Vagina (tissue), 2 donors: ENCODE measurements around the gene TIAM2. TPM values are rescaled to one million over a fixed set of nuclear protein-coding genes. Genes with fewer than 3 reads are reported as not detected.
A peak's percentile ranks its signal among the peaks of the same experiment; 100 is the strongest.

Experiments used
- DNase-seq, 2 donors: peaks; one replicate each; pipeline ENCODE4 v3.0.0-alpha.2; 2017; ENCODE audit errors: extremely low spot score in 2 of 2
- H3K27ac ChIP-seq: fragments of 200-600 bp; sonication (generic); one replicate; pipeline ENCODE4 v1.5.1; 2019
- H3K27me3 ChIP-seq: fragments of 200-600 bp; sonication (generic); one replicate; pipeline ENCODE4 v1.5.1; 2019
- H3K36me3 ChIP-seq, 2 donors: fragments of 200-600 bp; sonication (generic); one replicate each; pipeline ENCODE4 v1.5.1; 2017 to 2019
- H3K4me1 ChIP-seq: fragments of 200-600 bp; sonication (generic); one replicate; pipeline ENCODE4 v1.5.1; 2019
- H3K4me3 ChIP-seq, 2 donors: fragments of 200-600 bp; sonication (generic); 1 replicate in 1 of 2; 2 replicates in 1 of 2; pipeline ENCODE4 v1.5.1; 2016 to 2019
- H3K9me3 ChIP-seq: fragments of 200-600 bp; sonication (generic); one replicate; pipeline ENCODE4 v1.5.1; 2019
- CTCF ChIP-seq, 3 experiments: fragments of 450-650 bp in 2 of 3; fragments of 200-600 bp in 1 of 3; sonication (generic) in 1 of 3; IDR thresholded peaks; one replicate each; pipeline ENCODE4 v1.5.1; 2017 to 2019; ENCODE audit warnings: antibody characterized with exemption in 3 of 3, mild to moderate bottlenecking in 2 of 3, moderate library complexity in 2 of 3
- POLR2A ChIP-seq, 2 donors: fragments of 450-650 bp; IDR thresholded peaks; one replicate each; pipeline ENCODE4 v1.6.1; 2017; ENCODE audit warnings: antibody characterized with exemption in 2 of 2, mild to moderate bottlenecking in 2 of 2, moderate library complexity in 2 of 2
- POLR2AphosphoS5 ChIP-seq, 2 donors: sonication (generic); formaldehyde crosslinking; IDR thresholded peaks; one replicate each; pipeline ENCODE4 v1.9.0; 2017; ENCODE audit warnings: antibody characterized with exemption in 2 of 2, mild to moderate bottlenecking in 2 of 2, low read depth in 1 of 2; ENCODE audit not compliant: insufficient read depth in 1 of 2
- intact Hi-C: fragments of 100-400 bp; cut with DNase I; formaldehyde crosslinking; loops from one replicate; pipeline ENCODE4 v1.15.1; 2023
- total RNA-seq: library from RNA; depleted of rRNA; stranded (reverse); fragments of >200 nt; gene quantifications from one replicate; pipeline ENCODE4 v1.2.3, GENCODE V29; 2016

The TIAM2 gene
- total RNA-seq, 1 donor from 2014 or later = 11.5 TPM

- Histone ChIP-seq H3K36me3 (no peaks in the 10 kb centered on the region), H3K4me3 (no peak overlapping the region), H3K27me3 (no peaks in the 10 kb centered on the region), H3K9me3 (no peaks in the 10 kb centered on the region), H3K27ac (peak overlapping the region; percentile 64), H3K4me1 (peaks cover 20% of the 10 kb centered on the region)
- intact Hi-C loops = no loop called here
- DNase-seq = no peak
- TF ChIP-seq POLR2A (IDR thresholded peaks at IDR 0.05) (no peak), POLR2AphosphoS5 (IDR thresholded peaks at IDR 0.05; ENCODE audit: insufficient read depth in 1 of 2, low read depth in 1 of 2) (peak in 1 of 2 donors; percentile 35)
These were observed 82.2 kb downstream of the TIAM2 start for GRCh38 chr6:155077331-155077730.

- Histone ChIP-seq H3K4me1 (peaks cover 20% of the 10 kb centered on the region), H3K36me3 (no peaks in the 10 kb centered on the region), H3K9me3 (no peaks in the 10 kb centered on the region), H3K27ac (peak overlapping the region; percentile 64), H3K27me3 (no peaks in the 10 kb centered on the region), H3K4me3 (no peak overlapping the region)
- intact Hi-C loops = no loop called here
- no peak for DNase-seq
- TF ChIP-seq POLR2AphosphoS5 (IDR thresholded peaks at IDR 0.05; ENCODE audit: insufficient read depth in 1 of 2, low read depth in 1 of 2) = no peak
- no peak for TF ChIP-seq CTCF (IDR thresholded peaks at IDR 0.05)
- TF ChIP-seq POLR2A (IDR thresholded peaks at IDR 0.05) = no peak
These were observed 82.7 kb downstream of the TIAM2 start for GRCh38 chr6:155077784-155078183.

- no peak overlapping the region for H3K4me3 ChIP-seq
- no peaks in the 10 kb centered on the region for H3K36me3 ChIP-seq
- peaks cover 20% of the 10 kb centered on the region for H3K4me1 ChIP-seq
- peak in 1 of 2 donors; percentile 90 for DNase-seq
- H3K27ac ChIP-seq = peak overlapping the region; percentile 64
- intact Hi-C loops = no loop called here
- H3K9me3 ChIP-seq = no peaks in the 10 kb centered on the region
- H3K27me3 ChIP-seq = no peaks in the 10 kb centered on the region
- TF ChIP-seq POLR2A (IDR thresholded peaks at IDR 0.05) = no peak
- TF ChIP-seq CTCF (IDR thresholded peaks at IDR 0.05) = no peak
- no peak for TF ChIP-seq POLR2AphosphoS5 (IDR thresholded peaks at IDR 0.05; ENCODE audit: insufficient read depth in 1 of 2, low read depth in 1 of 2)
These were observed 83.2 kb downstream of the TIAM2 start for GRCh38 chr6:155078331-155078745.

GRCh38 chr6:155079985-155080452 is 84.9 kb downstream of the TIAM2 start:
- no peaks in the 10 kb centered on the region for H3K36me3 ChIP-seq
- DNase-seq = no peak
- H3K27me3 ChIP-seq = no peaks in the 10 kb centered on the region
- H3K27ac ChIP-seq = no peak overlapping the region
- no peaks in the 10 kb centered on the region for H3K9me3 ChIP-seq
- peaks cover 20% of the 10 kb centered on the region for H3K4me1 ChIP-seq
- H3K4me3 ChIP-seq = no peak overlapping the region
- intact Hi-C loops = no loop called here
- TF ChIP-seq POLR2A (IDR thresholded peaks at IDR 0.05) (no peak), CTCF (IDR thresholded peaks at IDR 0.05) (no peak), POLR2AphosphoS5 (IDR thresholded peaks at IDR 0.05; ENCODE audit: insufficient read depth in 1 of 2, low read depth in 1 of 2) (no peak)

- no peaks in the 10 kb centered on the region for H3K36me3 ChIP-seq
- H3K27ac ChIP-seq = no peak overlapping the region
- no peaks in the 10 kb centered on the region for H3K27me3 ChIP-seq
- DNase-seq = no peak
- H3K4me3 ChIP-seq = no peak overlapping the region
- TF ChIP-seq POLR2AphosphoS5 (IDR thresholded peaks at IDR 0.05; ENCODE audit: insufficient read depth in 1 of 2, low read depth in 1 of 2) = no peak
- intact Hi-C loops = no loop called here
- H3K4me1 ChIP-seq = peaks cover 20% of the 10 kb centered on the region
- no peaks in the 10 kb centered on the region for H3K9me3 ChIP-seq
These were observed 86.0 kb downstream of the TIAM2 start for GRCh38 chr6:155080881-155081845.
